HG03045 (cell line): ENCODE results near the gene NOPCHAP1.
"Not testable (repeated sequence)": the region's sequence is repeated elsewhere in the genome, so short reads cannot be mapped to it uniquely, and the experiment has no call there.

Experiments used
- ATAC-seq: cut with Tn5 transposase; IDR thresholded peaks from one replicate; pipeline ENCODE4 v1.9.1; 2021; ENCODE audit warnings: mild to moderate bottlenecking, moderate library complexity; ENCODE audit not compliant: unreplicated experiment

The NOPCHAP1 gene, protein sequence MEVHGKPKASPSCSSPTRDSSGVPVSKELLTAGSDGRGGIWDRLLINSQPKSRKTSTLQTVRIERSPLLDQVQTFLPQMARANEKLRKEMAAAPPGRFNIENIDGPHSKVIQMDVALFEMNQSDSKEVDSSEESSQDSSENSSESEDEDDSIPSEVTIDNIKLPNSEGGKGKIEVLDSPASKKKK

DNA sequence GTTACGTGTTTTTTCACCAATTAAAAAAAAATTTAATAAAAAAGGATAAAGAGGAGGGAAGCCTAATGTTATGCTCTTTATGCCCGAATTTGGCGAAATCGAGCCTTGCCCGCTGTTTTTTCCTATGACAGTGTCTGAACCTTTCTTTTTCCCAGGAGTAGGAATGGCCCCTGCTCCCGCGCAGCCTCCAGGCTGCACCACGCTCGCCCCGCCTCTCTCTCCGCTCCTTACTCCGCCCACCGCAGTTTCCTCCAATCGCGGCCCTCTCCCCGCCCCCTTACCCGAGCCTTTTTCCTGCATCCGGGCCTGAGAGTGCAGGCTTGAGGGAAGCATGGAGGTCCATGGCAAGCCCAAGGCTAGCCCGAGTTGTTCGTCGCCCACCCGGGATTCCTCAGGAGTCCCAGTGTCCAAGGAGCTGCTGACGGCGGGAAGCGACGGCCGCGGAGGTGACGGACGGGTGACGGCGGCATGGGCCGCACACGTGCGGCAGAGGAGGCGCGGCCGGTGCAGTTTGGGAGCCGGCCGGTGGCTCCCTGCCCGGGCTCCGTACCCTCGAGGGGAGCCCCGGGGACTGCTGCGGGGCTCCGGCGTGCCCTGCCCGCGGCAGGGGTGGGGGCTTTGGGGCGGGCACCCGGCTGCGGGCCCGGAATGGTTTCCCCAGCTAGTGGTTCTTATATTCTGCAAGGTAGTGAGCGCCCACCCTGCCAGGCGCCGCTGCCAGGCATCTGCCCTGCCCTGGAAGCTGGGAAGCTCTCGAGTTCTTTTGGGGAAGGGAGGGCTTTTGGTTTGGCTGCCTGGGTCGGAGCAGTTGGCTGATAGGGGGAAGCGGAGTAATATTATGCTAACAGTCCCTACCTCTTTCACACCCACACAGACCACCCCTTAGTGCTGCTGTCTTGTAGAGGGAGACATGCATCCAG lies at the start of gene NOPCHAP1:
NOPCHAP1 (plus strand) TSS at position 295 of the 920 bp plus-strand sequence; CDS start at position 332, 37 bp downstream.
- peak; percentile 98 for ATAC-seq

DNA sequence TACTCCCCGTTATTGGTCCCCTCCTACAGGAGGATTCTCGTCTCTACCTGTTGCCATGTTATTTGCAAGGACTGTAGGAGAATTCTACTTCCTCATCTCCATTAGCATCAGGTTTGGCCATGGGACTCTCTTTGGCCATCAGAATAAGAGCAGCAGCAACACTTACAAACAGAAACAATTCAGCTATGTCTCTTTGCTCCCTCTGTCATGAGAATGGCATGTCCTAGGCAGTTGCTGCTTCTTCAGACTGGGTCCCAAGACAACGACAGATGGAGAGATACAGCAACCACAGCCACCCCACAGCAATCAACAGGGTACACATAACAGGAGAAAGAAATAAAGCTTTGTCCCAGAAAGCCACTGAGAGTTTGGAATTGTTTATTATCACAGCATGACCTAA lies 47.7 kb upstream of the NOPCHAP1 start:
- ATAC-seq = no peak

DNA sequence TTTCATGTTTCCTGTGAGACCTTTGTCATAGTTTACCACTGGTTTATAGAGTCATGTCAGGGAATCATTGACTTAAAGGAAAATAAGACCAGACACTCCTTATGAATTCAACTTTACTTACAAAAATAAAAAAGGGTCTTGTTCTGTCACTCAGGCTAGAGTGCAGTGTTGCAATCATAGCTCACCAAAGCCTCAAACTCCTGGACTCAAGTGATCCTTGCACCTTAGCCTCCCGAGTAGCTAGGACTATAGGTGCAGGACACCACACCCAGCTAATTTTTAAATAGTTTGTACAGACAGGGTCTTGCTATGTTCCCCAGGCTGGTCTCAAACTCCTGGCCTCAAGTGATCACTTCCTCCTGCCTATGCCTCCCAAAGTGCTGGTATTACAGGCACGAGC lies 47.0 kb upstream of the NOPCHAP1 start:
- ATAC-seq = no peak

DNA sequence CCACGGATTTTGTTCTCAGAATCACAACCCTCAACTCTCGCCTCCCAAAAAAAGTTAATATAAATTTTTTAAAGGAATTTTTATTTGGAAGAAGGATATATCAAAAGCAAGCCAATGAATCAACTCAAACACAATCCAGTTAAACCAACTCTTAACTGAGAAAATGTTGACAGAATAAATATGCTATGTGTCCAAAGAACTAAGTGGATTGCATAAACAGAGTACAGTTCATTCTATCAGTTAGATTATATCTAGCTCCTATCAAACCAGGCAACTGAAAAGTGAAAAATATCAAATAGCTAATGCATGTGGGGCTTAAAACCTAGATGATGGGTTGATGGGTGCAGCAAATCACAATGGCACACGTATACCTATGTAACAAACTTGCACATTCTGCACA lies 44.7 kb upstream of the NOPCHAP1 start:
- no peak for ATAC-seq

DNA sequence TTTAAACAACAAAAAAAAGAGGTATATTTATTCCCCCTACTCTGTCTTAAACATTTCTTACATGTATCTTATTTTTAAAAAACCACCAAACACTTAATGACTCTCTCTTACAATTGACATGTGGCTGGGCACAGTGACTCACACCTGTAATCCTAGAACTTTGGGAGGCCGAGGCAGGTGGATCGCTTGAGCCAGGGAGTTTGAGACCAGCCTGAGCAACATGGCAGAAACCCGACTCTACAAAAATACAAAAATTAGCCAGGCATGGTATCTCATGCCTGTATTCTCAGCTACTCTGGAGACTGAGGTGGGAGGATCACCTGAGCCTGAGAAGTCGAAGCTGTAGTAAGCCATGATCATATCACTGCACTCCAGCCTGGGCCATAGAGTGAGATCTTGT lies 44.0 kb upstream of the NOPCHAP1 start:
- no peak for ATAC-seq

DNA sequence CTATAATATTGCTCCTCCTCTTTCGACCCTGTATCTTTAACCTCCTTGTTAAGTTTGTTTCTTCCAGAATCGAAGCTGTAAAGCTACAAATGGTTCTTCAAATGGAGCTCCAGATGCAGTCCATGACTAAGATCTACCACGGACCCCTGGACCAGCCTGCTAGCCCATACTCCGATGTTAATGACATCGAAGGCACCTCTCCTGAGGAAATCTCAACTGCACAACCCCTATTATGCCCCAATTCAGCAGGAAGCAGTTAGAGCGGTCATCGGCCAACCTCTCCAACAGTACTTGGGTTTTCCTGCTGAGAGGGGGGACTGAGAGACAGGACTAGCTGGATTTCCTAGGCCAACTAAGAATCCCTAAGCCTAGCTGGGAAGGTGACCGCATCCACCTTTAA lies 42.7 kb upstream of the NOPCHAP1 start:
- ATAC-seq = not testable (repeated sequence)

DNA sequence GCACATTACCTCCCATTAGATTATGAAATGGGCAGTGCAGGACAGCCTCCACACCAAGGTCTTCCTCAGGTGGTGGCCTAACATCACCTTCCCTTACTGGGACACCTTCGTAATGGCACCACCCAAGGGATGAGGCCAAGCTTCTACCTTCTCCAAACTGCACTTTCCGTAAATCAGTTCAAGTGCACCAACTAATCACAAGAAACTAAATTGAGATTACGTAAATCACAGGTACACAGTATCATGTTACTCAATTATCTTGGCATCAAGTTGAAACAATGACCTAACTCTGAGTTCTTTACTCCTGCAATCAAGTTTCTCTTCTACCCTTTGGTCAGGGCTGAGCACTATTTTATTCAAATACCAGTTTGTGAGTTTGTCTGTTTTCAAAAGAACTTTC lies 41.9 kb upstream of the NOPCHAP1 start:
- ATAC-seq = no peak

DNA sequence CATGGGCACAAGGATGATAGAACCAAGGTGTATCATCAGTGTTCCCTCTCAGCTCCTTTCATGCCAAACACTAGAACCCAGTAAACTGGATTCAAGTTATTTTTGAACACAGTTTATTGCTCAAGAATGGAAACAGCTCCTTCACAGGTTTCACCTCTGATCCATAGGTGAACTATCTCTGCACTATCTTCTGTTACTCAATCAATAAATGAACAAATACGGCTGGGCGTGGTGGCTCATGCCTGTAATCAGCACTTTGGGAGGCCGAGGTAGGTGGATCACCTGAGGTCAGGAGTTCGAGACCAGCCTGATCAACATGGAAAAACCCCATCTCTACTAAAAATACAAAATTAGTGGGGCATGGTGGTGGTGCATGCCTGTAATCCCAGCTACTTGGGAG lies 37.4 kb upstream of the NOPCHAP1 start:
- not testable (repeated sequence) for ATAC-seq

DNA sequence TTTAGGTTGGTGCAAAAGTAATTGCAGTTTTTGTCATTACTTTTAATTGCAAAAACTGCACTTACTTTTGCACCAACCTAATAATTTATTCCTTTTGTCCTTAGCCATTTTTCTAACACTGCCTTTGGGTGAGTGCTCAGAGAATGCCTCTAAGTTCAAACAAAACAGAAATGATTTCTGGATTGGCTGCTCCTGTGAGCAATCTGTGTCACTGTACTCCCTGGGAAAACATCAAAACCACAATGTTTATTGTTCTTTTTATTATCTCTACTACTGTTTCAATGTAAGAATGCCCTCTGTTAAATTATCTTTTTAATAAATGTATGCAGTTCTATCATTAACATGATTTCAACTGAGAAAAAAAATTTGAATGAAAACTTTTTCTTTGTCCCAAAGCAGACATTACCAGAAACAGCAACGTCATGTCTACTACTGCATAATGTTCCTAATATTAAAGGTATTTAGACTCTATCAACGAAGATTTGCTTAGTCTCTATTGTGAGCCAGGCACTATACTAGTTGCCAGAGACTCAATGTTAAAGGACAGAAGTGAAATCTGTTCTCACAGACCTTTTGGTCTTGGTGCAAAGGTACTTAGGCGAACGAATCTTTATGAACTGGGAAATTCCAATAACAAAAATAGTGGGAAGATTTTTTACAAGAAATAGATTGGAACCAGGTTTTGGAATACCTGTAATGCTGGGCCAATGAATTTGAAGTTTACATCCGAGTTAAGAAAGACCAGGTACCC lies 34.2 kb upstream of the NOPCHAP1 start:
- no peak for ATAC-seq

DNA sequence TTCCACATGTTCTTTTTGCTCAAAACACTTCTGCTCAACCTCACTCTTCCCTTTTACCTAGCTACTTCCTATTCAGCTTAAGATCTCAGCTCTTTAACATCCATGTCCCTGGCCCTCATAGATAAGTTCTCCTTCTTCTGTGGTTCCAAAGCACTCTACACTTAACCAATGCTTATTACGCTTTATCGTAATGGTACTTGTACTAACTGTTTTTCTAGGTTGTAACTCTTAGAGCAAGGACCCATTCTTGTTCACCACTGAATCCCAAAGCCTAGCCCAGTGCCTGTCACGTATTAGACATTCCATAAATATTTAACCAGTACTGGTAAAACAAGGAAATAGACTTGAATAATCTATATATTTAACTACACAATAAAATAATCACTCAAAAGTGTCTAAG lies 33.3 kb upstream of the NOPCHAP1 start:
- ATAC-seq = no peak

DNA sequence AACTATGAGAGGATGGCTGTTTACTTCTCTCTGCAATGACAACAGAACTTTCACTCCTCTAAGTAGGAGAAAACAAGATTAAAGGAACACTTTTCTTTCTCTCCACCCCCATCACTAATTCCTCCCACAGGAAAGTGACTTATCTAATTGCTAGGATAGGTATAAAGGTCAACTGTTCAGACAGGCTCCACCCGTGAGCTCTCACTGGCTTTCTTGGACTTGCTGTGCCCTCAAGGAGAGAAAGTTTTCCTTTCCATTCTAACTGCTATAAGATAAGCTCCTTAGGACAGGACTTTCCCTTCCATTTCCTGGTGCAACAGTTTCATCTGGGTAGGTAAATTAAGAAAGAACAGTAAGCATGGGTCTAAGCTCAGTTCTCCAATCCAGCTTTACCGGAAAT lies 32.8 kb upstream of the NOPCHAP1 start:
- no peak for ATAC-seq

DNA sequence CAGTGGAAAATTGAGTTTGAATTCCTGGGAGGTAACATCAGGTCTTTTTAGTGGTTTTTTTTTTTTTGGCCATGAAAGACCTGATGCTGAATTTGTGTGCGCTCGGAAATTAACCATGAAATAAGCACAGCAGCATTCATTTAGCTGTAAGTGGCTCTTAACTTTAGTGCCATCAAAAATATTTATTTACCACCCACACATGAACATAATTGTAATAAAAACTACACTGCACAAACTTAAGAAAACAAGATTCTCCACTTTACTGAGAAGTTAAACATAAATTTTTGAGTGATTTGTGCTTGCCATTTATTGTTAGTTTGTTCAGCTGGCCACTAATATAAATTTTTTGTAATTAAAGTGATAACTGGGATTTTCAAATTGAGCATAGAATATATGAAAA lies 30.4 kb upstream of the NOPCHAP1 start:
- ATAC-seq = no peak

DNA sequence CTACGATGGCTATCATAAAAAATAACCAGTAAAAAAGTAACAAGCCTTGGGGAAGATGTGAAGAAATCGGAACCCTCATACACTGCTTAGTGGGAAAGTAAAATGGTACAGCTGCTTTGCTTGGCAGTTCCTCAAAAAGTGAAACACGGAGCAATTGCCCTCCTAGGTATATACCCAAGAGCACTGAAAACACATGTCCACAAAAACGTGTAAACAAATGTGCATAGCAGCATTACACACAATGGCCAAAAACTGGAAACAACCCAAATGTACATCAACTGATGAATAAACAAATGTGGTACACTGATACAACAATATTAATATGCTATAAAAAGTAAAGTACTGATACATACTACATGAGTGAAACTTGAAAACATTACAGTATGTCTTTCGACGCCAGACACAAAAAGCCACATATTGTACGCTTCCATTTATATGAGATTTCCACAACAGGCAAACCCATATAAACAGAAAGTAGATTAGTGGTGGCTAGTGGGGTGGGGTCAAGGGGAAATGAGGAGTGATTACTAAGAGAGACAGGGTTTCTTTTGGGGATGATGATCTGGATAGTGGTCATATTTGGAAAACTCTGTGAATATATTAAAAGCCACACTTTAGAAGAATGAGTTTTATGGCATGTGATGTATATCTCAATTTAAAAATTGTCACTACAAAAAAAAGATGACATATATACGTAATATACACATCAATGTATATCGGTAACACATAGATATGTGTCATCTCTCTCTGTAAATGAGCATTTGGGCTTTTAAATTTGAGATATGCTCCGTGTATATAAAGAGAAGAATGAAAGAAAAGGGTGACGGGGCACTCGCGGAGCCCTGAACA lies 29.0 kb upstream of the NOPCHAP1 start:
- no peak for ATAC-seq

DNA sequence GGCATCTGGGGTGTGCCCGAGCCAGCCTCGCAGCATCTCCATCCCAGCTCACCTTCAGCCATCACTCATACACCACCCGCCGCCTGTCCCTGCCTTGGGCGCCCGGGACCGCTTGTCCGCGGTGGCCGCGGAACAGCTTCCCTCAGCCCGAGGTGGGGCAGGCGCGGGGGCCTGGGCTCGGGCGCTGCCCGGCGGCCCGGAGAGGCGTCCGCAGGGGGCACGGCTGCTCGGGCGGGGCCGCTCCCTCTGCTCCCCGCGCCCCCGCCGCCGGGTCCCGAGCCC lies 28.5 kb upstream of the NOPCHAP1 start:
- ATAC-seq = no peak

DNA sequence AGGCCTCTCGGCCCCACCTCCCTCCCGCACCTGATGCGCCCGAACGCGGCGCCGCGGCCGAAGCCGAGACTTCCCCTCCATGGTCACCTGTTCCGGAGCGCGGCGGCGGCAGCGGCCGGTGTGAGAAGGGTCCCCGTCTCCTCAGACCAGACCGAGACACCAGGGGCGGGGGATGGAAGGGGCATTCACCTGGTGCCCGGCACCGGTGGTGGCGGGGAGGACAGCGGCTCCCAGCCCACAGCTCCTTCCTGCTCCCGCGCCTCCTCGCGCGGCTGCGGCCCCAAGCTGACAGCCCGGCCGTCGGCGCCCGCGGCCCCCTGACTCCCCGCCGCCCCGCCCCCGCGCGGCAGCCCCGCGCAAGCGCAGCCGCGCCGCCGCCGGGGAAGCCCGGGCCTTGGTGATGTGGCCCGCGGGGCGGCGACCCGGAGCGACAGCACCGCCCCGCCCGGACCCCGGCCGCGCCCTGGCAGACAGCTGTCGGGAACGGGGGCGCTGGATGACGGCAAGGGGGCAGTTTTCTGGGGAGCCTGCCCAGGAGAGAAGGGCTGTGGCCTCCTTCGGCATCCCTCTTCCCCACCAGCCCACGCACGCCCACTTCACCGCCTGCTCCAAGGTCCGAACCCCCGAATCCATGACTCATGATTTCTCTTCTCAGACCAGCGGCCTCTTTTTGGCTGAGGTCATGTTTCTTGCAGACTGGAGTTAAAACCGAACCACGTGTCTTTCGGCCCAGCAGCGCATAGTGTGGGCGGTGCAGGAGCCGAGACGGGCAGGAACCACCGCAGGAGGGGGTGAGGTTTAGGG lies 27.9 kb upstream of the NOPCHAP1 start, which contains the start of gene SLC41A2:
SLC41A2 (minus strand) TSS at position 290 of the 804 bp plus-strand sequence. CDS start 29,763 bp downstream, outside the sequence.
- ATAC-seq = peak; percentile 76

DNA sequence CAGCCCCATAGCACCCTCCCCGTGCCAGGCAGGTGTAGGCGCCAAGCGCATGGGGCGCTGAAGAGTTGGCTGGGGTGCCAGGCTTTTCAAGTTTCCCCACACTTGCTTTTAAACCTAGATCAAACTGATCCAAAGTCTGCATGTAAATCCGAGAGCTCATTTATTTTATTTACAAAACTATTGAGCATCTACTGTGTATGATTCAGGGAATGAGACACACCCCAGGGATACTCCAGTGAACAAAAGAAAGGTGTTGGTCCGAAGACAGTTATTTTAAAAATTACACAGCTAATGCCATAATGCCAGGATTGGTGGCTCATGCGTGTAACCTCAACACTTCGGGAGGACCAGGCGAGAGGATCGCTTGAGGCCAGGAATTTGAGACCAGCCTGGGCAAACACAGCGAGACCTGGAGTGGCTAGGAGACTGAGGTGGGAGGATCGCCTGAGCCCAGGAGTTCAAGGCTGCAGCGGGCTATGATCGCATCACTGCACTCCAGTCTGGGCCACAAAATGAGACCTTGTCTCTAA lies 27.2 kb upstream of the NOPCHAP1 start:
- no peak for ATAC-seq

DNA sequence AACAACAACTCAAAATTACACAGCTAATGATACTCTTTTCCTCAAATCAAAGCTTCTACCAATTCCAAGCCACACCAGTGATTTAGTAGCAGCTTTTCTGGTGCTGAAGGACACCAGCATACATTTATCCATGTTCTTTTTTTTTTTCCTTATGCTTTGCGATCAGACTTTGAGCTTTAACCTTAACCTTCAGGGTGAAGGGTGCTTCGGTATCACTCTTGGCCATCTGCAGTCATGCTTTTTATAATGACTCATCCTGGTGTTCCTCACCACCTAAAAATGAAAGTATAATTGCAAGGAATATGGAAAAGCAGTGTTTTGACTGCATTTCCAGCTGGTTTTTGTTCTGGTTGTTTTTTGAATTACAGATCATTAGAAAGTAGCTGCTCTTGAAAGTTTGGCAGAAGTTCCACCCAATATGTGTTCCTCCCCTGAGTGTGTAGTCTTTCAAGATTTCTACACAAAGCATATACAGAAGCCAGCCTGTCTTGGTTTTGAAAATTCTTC lies 26.7 kb upstream of the NOPCHAP1 start:
- no peak for ATAC-seq

DNA sequence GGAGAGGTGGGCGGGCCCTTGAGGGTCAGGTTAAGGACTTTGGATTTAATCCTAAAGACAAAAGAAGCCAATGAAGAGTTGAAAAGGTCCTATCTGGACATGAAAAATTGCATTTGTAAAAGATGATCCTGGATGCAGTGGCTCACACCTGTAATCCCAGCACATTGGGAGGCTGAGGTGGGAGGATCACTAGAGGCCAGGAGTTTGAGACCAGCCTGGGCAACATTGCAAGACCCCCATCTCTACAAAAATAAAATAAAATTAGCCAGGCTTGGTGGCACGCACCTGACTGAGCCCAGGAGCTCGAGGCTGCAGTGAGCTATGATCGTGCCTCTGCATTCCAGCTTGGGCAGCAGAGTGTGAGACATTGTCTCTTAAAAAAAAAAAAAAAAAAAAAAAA lies 25.7 kb upstream of the NOPCHAP1 start:
- no peak for ATAC-seq

DNA sequence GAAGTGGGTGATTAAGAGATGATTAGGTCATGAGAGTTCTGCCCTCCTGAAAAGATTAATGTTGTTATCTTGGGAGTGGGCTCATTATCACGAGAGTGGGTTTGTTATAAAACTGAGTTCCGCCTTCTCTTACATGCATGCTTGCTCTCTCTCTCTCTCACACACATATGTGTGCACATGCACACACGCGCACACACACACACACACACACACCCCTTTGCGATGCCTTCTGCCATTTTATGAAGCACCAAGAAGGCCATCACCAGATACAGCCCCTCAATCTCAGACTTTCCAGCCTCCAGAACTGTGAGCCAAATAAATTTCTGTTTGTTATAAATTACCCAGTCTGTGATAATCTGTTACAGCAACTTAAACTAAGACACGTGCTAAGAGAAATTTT lies 22.4 kb upstream of the NOPCHAP1 start:
- ATAC-seq = no peak
